Neutrophil (primary cell): ENCODE measurements around the gene IL17RC.
"Not testable (repeated sequence)": the region's sequence is repeated elsewhere in the genome, so short reads cannot be mapped to it uniquely, and the experiment has no call there.

Experiments
- H3K27ac ChIP-seq: fragments of 200-600 bp; sonication (generic); 2 replicates; pipeline ENCODE4 v1.5.1; 2016; ENCODE audit warnings: mild to moderate bottlenecking, moderate library complexity
- H3K27me3 ChIP-seq: fragments of 200-600 bp; sonication (generic); 2 replicates; pipeline ENCODE4 v1.6.0; 2016; ENCODE audit warnings: mild to moderate bottlenecking
- H3K36me3 ChIP-seq: fragments of 200-600 bp; sonication (generic); 2 replicates; pipeline ENCODE4 v1.5.1; 2017
- H3K4me1 ChIP-seq, 2 experiments: fragments of 200-600 bp in 1 of 2; sonication (generic) in 1 of 2; 1 replicate in 1 of 2; 2 replicates in 1 of 2; pipeline versions ENCODE4 v1.5.1 to v1.6.1; 2013 to 2016; ENCODE audit warnings: low read depth in 1 of 2, low read length in 1 of 2, mild to moderate bottlenecking in 1 of 2, moderate library complexity in 1 of 2; ENCODE audit not compliant: control insufficient read depth in 1 of 2, insufficient read depth in 1 of 2
- H3K4me3 ChIP-seq, 2 experiments: fragments of 200-600 bp in 1 of 2; sonication (generic) in 1 of 2; 1 replicate in 1 of 2; 2 replicates in 1 of 2; pipeline ENCODE4 v1.5.1; 2013 to 2016; ENCODE audit warnings: low read depth in 1 of 2, low read length in 1 of 2, mild to moderate bottlenecking in 1 of 2, moderate library complexity in 1 of 2
- H3K9me3 ChIP-seq: fragments of 200-600 bp; sonication (generic); 2 replicates; pipeline ENCODE4 v1.5.1; 2016
- TF ChIP-seq, protein P1 (sequence below): fragments of 200-600 bp; sonication (generic); IDR thresholded peaks from 2 replicates; pipeline ENCODE4 v1.5.1; 2016; ENCODE audit warnings: antibody characterized with exemption

IL17RC gene

GRCh38 chr3:9934235-9934621 lies 17.3 kb downstream of the IL17RC start:
- Histone ChIP-seq H3K27me3 (no peaks in the 10 kb centered on the region), H3K4me3 (peak overlapping the region; percentile 87 to 100), H3K36me3 (no peaks in the 10 kb centered on the region)

DNA sequence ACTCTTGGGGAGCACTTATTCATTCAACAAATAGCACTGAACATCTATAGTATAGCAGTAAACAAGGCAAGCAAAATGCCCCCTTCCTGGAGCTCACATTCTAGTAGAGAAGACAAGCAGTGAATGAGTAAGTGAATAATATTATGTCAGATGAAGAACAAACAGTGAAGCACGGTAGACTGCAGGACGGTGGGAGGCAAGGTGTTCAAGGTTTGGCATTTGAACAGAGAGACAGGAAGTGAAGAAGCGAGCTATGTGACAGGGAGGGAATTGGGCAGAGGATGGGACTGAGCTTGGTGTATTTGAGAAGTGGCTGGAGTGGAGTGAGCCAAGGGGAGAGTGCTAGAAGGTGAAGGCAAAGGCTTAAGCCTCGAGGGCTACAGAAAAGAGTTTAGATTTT lies 18.1 kb downstream of the IL17RC start:
- no peak overlapping the region for H3K27ac ChIP-seq
- H3K27me3 ChIP-seq: no peaks in the 10 kb centered on the region
- TF ChIP-seq, protein P1, sequence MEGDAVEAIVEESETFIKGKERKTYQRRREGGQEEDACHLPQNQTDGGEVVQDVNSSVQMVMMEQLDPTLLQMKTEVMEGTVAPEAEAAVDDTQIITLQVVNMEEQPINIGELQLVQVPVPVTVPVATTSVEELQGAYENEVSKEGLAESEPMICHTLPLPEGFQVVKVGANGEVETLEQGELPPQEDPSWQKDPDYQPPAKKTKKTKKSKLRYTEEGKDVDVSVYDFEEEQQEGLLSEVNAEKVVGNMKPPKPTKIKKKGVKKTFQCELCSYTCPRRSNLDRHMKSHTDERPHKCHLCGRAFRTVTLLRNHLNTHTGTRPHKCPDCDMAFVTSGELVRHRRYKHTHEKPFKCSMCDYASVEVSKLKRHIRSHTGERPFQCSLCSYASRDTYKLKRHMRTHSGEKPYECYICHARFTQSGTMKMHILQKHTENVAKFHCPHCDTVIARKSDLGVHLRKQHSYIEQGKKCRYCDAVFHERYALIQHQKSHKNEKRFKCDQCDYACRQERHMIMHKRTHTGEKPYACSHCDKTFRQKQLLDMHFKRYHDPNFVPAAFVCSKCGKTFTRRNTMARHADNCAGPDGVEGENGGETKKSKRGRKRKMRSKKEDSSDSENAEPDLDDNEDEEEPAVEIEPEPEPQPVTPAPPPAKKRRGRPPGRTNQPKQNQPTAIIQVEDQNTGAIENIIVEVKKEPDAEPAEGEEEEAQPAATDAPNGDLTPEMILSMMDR: no peak
- H3K36me3 ChIP-seq: no peaks in the 10 kb centered on the region
- H3K4me3 ChIP-seq: no peak overlapping the region
- H3K9me3 ChIP-seq: no peaks in the 10 kb centered on the region
- peaks cover 20 to 21% of the 10 kb centered on the region in 2 experiments for H3K4me1 ChIP-seq

More at GRCh38 chr3:9934235-9934621, 17.3 kb downstream of the IL17RC start:
- Histone ChIP-seq H3K9me3 (no peaks in the 10 kb centered on the region), H3K4me1 (peaks cover 20 to 21% of the 10 kb centered on the region in 2 experiments), H3K27ac (peak overlapping the region; percentile 76)
- TF ChIP-seq, protein P1: no peak

DNA sequence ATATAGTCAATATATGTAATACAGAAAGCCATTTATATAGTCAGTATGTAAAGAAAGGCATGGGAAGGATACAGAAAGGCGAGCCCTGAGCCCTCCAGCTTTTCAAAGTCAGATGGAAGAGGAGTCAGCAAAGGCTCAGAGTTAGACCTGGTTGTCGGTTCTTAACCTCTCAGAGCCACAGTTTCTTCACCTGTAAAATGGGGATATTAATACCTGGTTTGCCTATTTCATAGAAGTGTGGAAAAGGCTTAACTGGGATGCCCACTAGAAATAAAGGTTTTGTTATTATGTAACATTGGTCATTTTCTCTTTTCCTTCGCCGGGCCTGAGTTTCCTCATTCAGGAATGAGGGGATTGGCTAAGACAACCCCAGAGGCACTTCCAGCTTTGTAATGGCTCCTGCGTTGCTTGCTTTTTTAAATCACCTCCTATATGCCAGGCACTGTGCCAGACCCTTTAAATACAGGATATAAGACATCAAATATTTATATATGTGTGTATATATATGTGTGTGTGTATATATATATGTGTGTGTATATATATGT lies 19.1 kb downstream of the IL17RC start:
- Histone ChIP-seq H3K4me1 (peaks cover 20 to 21% of the 10 kb centered on the region in 2 experiments), H3K9me3 (no peaks in the 10 kb centered on the region), H3K36me3 (no peaks in the 10 kb centered on the region), H3K27ac (no peak overlapping the region), H3K4me3 (no peak overlapping the region), H3K27me3 (no peaks in the 10 kb centered on the region)
- TF ChIP-seq, protein P1: no peak

DNA sequence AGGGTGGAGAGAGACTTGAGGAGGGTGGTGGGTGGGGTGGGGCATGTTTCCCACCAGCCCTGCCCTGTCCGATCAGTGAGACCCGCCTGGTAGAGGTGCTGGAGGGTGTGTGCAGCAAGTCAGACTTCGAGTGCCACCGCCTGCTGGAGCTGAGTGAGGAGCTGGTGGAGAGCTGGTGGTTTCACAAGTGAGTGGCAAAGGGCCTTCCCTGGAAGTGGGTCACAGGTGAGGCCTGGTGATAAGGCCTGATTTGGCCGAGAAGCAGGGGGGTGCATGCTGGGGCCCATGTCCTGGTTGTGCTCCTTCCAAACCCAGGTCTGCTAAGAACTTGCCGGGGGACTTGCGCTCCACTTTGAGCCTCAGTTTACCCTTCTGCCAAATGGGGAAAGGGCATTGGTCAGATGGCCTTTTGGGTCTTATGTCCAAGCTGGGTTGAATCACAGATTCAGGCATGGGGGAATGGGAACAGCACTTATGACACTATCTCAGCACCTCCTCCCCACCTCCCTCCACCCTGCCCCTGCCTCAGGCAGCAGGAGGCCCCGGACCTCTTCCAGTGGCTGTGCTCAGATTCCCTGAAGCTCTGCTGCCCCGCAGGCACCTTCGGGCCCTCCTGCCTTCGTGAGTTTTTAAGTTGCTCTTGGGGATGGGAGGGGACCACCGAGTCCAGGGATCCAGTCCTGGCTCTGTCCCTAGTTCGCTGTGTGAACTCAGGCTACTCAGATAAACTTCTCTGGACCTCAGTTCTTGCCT lies 20.8 kb downstream of the IL17RC start:
- Histone ChIP-seq H3K36me3 (no peaks in the 10 kb centered on the region), H3K4me3 (no peak overlapping the region), H3K27ac (no peak overlapping the region), H3K9me3 (no peaks in the 10 kb centered on the region), H3K27me3 (no peaks in the 10 kb centered on the region), H3K4me1 (peaks cover 15 to 18% of the 10 kb centered on the region in 2 experiments)
- TF ChIP-seq, protein P1: no peak

DNA sequence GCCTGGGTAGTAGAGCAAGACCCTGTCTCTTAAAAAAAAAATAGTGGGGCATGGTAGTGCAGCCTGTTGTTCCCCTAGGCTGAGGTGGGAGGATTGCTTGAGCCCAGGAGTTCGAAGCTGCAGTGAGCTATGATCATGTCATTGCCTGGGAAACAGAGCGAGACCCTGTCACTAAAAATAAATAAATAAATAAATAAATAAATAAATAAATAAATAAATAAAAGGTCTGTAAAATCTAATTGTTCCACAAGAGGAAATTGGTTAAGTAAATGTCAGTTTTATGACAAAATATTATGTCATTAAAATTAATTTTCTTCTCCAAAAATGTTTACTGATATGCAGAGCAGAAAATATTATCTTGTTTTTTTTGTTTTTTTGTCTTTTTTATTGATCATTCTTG lies 22.1 kb downstream of the IL17RC start:
- Histone ChIP-seq H3K36me3 (no peaks in the 10 kb centered on the region), H3K27me3 (no peaks in the 10 kb centered on the region), H3K4me1 (peaks cover 6 to 10% of the 10 kb centered on the region in 2 experiments), H3K27ac (no peak overlapping the region), H3K9me3 (no peaks in the 10 kb centered on the region), H3K4me3 (no peak overlapping the region)
- TF ChIP-seq, protein P1: no peak

DNA sequence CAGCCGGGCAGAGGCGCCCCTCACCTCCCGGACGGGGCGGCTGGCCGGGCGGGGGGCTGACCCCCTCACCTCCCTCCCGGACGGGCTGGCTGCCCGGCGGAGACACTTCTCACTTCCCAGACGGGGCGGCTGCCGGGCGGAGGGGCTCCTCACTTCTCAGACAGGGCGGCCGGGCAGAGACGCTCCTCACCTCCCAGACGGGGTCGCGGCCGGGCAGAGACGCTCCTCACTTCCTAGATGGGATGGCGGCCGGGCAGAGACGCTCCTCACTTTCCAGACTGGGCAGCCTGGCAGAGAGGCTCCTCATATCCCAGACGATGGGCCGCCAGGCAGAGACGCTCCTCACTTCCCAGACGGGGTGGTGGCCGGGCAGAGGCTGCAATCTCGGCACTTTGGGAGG lies 23.0 kb downstream of the IL17RC start:
- H3K27ac ChIP-seq, H3K4me3 ChIP-seq, H3K27me3 ChIP-seq, H3K36me3 ChIP-seq, H3K9me3 ChIP-seq, H3K4me1 ChIP-seq: not testable (repeated sequence)
